Kidney epithelial cell (primary cell): ENCODE measurements around the gene ANKS1A. TPM values are rescaled to one million over a fixed set of nuclear protein-coding genes. Genes with fewer than 3 reads are reported as not detected.

ENCODE experiments used
- DNase-seq: peaks from one replicate; pipeline ENCODE4 v3.0.0-alpha.2; 2010; ENCODE audit warnings: low read depth
- H3K27me3 ChIP-seq: 2 replicates; pipeline ENCODE4 v1.6.0; 2011; ENCODE audit warnings: low read length; ENCODE audit not compliant: control insufficient read depth, insufficient read depth
- H3K36me3 ChIP-seq: 2 replicates; pipeline ENCODE4 v1.5.1; 2011; ENCODE audit warnings: low read length; ENCODE audit not compliant: control insufficient read depth, insufficient read depth
- H3K4me3 ChIP-seq: 2 replicates; pipeline ENCODE4 v1.5.1; 2011; ENCODE audit warnings: low read depth, mild to moderate bottlenecking, control low read depth, low read length
- CTCF ChIP-seq: IDR thresholded peaks from 2 replicates; pipeline ENCODE4 v1.5.1; 2011; ENCODE audit warnings: mild to moderate bottlenecking, moderate library complexity, low read length, control low read depth, inconsistent platforms; ENCODE audit not compliant: insufficient read depth, poor library complexity, severe bottlenecking
- total RNA-seq: library from RNA; depleted of rRNA; stranded (reverse); fragments of >200 nt; gene quantifications from 2 replicates; pipeline ENCODE4 v1.2.3, GENCODE V29; 2015

The ANKS1A gene
- total RNA-seq, 1 donor from 2014 or later: 20.2 TPM

- H3K36me3 ChIP-seq: peaks cover 3% of the 10 kb centered on the region
- no peak overlapping the region for H3K4me3 ChIP-seq
- no peaks in the 10 kb centered on the region for H3K27me3 ChIP-seq
- TF ChIP-seq CTCF: no peak
- DNase-seq: no peak
These were observed 33.6 kb upstream of the ANKS1A start for GRCh38 chr6:34855463-34855862.

GRCh38 chr6:34858681-34859080 lies 30.4 kb upstream of the ANKS1A start:
- H3K4me3 ChIP-seq: no peak overlapping the region
- peaks cover 3% of the 10 kb centered on the region for H3K36me3 ChIP-seq
- TF ChIP-seq CTCF: no peak
- no peaks in the 10 kb centered on the region for H3K27me3 ChIP-seq
- no peak for DNase-seq

DNA sequence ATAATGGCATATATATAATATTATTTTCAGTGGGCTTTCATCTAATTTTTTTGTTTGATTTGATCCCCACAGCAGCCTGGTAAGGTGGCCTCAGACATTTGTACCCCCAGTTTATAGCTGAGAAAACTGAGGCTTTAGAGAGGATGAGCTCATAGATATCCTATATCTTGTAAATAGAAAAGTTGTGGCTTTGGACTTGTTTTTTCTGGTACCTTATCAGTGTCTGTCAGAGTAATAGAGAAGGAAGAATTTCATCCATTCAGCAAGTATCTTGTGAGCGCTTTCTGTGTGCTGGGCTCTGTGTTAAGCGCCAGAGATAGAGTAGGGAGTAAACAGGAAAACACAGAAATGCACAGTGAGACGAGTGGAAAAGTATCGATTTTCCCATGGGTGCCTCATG lies 29.1 kb upstream of the ANKS1A start:
- no peaks in the 10 kb centered on the region for H3K27me3 ChIP-seq

DNA sequence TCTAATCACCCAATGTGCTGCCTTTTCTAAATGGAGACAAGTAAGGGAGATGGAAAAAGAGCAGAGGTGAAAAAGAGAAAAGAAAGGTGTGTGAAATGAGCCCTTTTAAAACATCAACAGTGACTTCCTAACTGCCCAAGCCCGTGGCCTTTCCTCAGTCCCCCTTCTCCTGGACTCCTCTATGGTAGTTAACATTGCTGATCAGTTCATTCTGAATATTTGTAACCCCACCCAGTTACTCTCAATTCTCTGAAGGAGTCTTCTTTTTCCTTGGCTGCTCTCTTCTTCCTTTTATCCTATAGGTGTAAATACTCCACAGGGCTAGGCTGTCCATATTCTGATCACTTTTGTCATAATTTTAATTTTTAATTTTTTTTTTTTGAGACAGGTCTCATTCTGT lies 28.3 kb upstream of the ANKS1A start:
- Histone ChIP-seq H3K27me3 (no peaks in the 10 kb centered on the region), H3K4me3 (no peak overlapping the region), H3K36me3 (peaks cover 3% of the 10 kb centered on the region)
- no peak for TF ChIP-seq CTCF
- no peak for DNase-seq

More for the DNA sequence above, 29.1 kb upstream of the ANKS1A start:
- DNase-seq: no peak
- no peak for TF ChIP-seq CTCF
- peaks cover 3% of the 10 kb centered on the region for H3K36me3 ChIP-seq
- H3K4me3 ChIP-seq: no peak overlapping the region

- TF ChIP-seq CTCF: no peak
- no peaks in the 10 kb centered on the region for H3K27me3 ChIP-seq
- H3K36me3 ChIP-seq: no peaks in the 10 kb centered on the region
- DNase-seq: no peak
- no peak overlapping the region for H3K4me3 ChIP-seq
These were observed 25.0 kb upstream of the ANKS1A start for GRCh38 chr6:34864007-34864406.

DNA sequence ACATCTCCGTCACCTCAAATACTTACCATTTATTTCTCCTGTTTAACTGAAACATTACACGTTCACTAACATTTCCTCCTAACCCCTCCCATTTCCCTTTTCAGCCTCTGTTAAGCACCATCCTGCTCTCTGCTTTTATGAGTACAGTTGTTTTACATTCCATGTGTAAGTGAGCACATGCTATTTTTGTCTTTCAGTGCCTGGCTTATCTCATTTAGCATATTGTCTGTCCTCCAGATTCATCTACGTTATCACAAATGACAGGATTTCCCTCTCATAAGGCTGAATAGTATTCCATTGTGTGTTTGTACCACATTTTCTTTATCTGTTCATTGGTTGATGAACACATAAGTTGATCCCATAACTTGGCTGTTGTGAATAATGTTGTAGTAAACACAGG lies 23.9 kb upstream of the ANKS1A start:
- no peaks in the 10 kb centered on the region for H3K36me3 ChIP-seq
- no peak for DNase-seq
- TF ChIP-seq CTCF: no peak
- no peaks in the 10 kb centered on the region for H3K27me3 ChIP-seq
- no peak overlapping the region for H3K4me3 ChIP-seq
